Upper lobe of left lung (tissue), 6 donors: Measurements from ENCODE around the gene DMBT1. TPM values are rescaled to one million over a fixed set of nuclear protein-coding genes. Genes with fewer than 3 reads are reported as not detected.
A peak's percentile ranks its signal among the peaks of the same experiment; 100 is the strongest.

ENCODE experiments used
- ATAC-seq, 2 donors: fragments of 200-7000 bp; cut with Tn5 transposase; one replicate each; pipeline ENCODE4 v1.9.1; 2022; ENCODE audit warnings: mild to moderate bottlenecking in 2 of 2, moderate library complexity in 2 of 2; ENCODE audit not compliant: low FRiP score in 2 of 2
- DNase-seq, 2 donors: peaks; one replicate each; pipeline ENCODE4 v3.0.0-alpha.2; 2019 to 2020
- H3K27ac ChIP-seq, 4 donors: fragments of 200-600 bp; sonication (generic); one replicate each; pipeline ENCODE4 v1.5.1; 2016 to 2019
- H3K27me3 ChIP-seq, 4 donors: fragments of 200-600 bp; sonication (generic); one replicate each; pipeline ENCODE4 v1.5.1; 2017 to 2019
- H3K36me3 ChIP-seq, 4 donors: fragments of 200-600 bp; sonication (generic); one replicate each; pipeline ENCODE4 v1.5.1; 2016 to 2019
- H3K4me1 ChIP-seq, 4 donors: fragments of 200-600 bp; sonication (generic); one replicate each; pipeline ENCODE4 v1.5.1; 2018 to 2019
- H3K4me3 ChIP-seq, 4 donors: fragments of 200-600 bp; sonication (generic); one replicate each; pipeline ENCODE4 v1.5.1; 2017 to 2019; ENCODE audit warnings: mild to moderate bottlenecking in 2 of 4, moderate library complexity in 1 of 4
- H3K9me3 ChIP-seq, 4 donors: fragments of 200-600 bp; sonication (generic); one replicate each; pipeline ENCODE4 v1.5.1; 2018 to 2019
- CTCF ChIP-seq, 6 experiments: fragments of 450-650 bp in 4 of 6; fragments of 200-600 bp in 2 of 6; sonication (generic) in 2 of 6; IDR thresholded peaks; one replicate each; pipeline ENCODE4 v1.5.1; 2016 to 2019; ENCODE audit warnings: antibody characterized with exemption in 6 of 6
- EP300 ChIP-seq, 4 donors: sonication (generic); formaldehyde crosslinking; IDR thresholded peaks; one replicate each; pipeline ENCODE4 v1.5.1; 2017; ENCODE audit warnings: antibody characterized with exemption in 4 of 4, control low read depth in 2 of 4
- POLR2A ChIP-seq, 4 donors: fragments of 450-650 bp; IDR thresholded peaks; one replicate each; pipeline ENCODE4 v1.5.1; 2016 to 2017; ENCODE audit warnings: antibody characterized with exemption in 4 of 4, mild to moderate bottlenecking in 2 of 4
- POLR2AphosphoS5 ChIP-seq, 2 donors: sonication (generic); formaldehyde crosslinking; IDR thresholded peaks; one replicate each; pipeline ENCODE4 v1.5.1; 2017; ENCODE audit warnings: antibody characterized with exemption in 2 of 2
- WGBS, 2 donors: methylation state at CpG; one replicate each; pipeline ENCODE4 v1.1.5; 2017 to 2018; 5-methylcytosine and 5-hydroxymethylcytosine counted together
- total RNA-seq, 6 donors: library from RNA; depleted of rRNA in 4 of 6; stranded (reverse); fragments of >200 nt in 4 of 6; gene quantifications; one replicate each; pipeline versions ENCODE4 v1.1.0 to v1.2.1, GENCODE V29; 2016 to 2021
- donor health status: DM: no; HTN: no; CAD: no; lungs with moderate emphysema.
- donor health status: DM: no; HTN: yes; CAD: no; lungs with severe emphysema.

DMBT1 gene
- total RNA-seq, 6 donors from 2014 or later, result 16.8 to 201 (median 39.4) TPM

- 88 to 91% methylated on average over 31 of the region's 31 CpGs for WGBS, 2 donors
- no peak overlapping the region for H3K4me3 ChIP-seq
- H3K4me1 ChIP-seq, result no peaks in the 10 kb centered on the region
- no peak overlapping the region for H3K27ac ChIP-seq
- H3K9me3 ChIP-seq, result no peaks in the 10 kb centered on the region
- DNase-seq (peak in 1 of 2 donors; percentile 43), ATAC-seq (no peak)
- H3K27me3 ChIP-seq, result no peaks in the 10 kb centered on the region
- TF ChIP-seq POLR2AphosphoS5 (IDR thresholded peaks at IDR 0.05), result no peak
- no peak for TF ChIP-seq POLR2A (IDR thresholded peaks at IDR 0.05)
- no peak for TF ChIP-seq CTCF (IDR thresholded peaks at IDR 0.05)
- no peak for TF ChIP-seq EP300 (IDR thresholded peaks at IDR 0.05)
- H3K36me3 ChIP-seq, result no peaks in the 10 kb centered on the region
These were observed 82.4 kb downstream of the DMBT1 start for GRCh38 chr10:122642726-122643605.

- Histone ChIP-seq H3K27me3 (no peaks in the 10 kb centered on the region), H3K27ac (no peak overlapping the region), H3K36me3 (no peaks in the 10 kb centered on the region), H3K9me3 (no peaks in the 10 kb centered on the region), H3K4me1 (no peaks in the 10 kb centered on the region), H3K4me3 (no peak overlapping the region)
- DNase-seq, result peak in 1 of 2 donors; percentile 35
- ATAC-seq, result no peak
- 92 to 94% methylated on average over 5 to 13 of the region's 13 CpGs for WGBS, 2 donors
- TF ChIP-seq CTCF (IDR thresholded peaks at IDR 0.05), result no peak
- TF ChIP-seq EP300 (IDR thresholded peaks at IDR 0.05), result no peak
- no peak for TF ChIP-seq POLR2A (IDR thresholded peaks at IDR 0.05)
- TF ChIP-seq POLR2AphosphoS5 (IDR thresholded peaks at IDR 0.05), result no peak
These were observed 83.5 kb downstream of the DMBT1 start for GRCh38 chr10:122643931-122644534.

GRCh38 chr10:122646511-122647382 is 86.2 kb downstream of the DMBT1 start:
- Histone ChIP-seq H3K27ac (no peak overlapping the region), H3K36me3 (no peaks in the 10 kb centered on the region), H3K27me3 (no peaks in the 10 kb centered on the region), H3K9me3 (no peaks in the 10 kb centered on the region), H3K4me3 (no peak overlapping the region), H3K4me1 (no peaks in the 10 kb centered on the region)
- DNase-seq (peak in 1 of 2 donors; percentile 40), ATAC-seq (no peak)
- TF ChIP-seq EP300 (IDR thresholded peaks at IDR 0.05), result no peak
- TF ChIP-seq CTCF (IDR thresholded peaks at IDR 0.05), result no peak
- TF ChIP-seq POLR2A (IDR thresholded peaks at IDR 0.05), result no peak
- no peak for TF ChIP-seq POLR2AphosphoS5 (IDR thresholded peaks at IDR 0.05)
- WGBS, 2 donors, result 55 to 63% methylated on average over 7 to 10 of the region's 10 CpGs

- 70 to 72% methylated on average over 3 of the region's 3 CpGs for WGBS, 2 donors
- no peaks in the 10 kb centered on the region for H3K4me1 ChIP-seq
- DNase-seq (no peak), ATAC-seq (no peak)
- H3K9me3 ChIP-seq, result no peaks in the 10 kb centered on the region
- H3K27ac ChIP-seq, result no peak overlapping the region
- H3K27me3 ChIP-seq, result no peaks in the 10 kb centered on the region
- H3K36me3 ChIP-seq, result no peaks in the 10 kb centered on the region
- no peak overlapping the region for H3K4me3 ChIP-seq
- TF ChIP-seq CTCF (IDR thresholded peaks at IDR 0.05) (no peak), EP300 (IDR thresholded peaks at IDR 0.05) (no peak)
These were observed 86.9 kb downstream of the DMBT1 start for GRCh38 chr10:122647383-122647968.
